Suprapubic skin (tissue), 3 donors: Measurements from ENCODE around the gene SERPINA1.

ENCODE experiments used
- CTCF ChIP-seq, 2 donors: fragments of 200-600 bp in 1 of 2; fragments of 450-650 bp in 1 of 2; sonication (generic) in 1 of 2; IDR thresholded peaks; one replicate each; pipeline ENCODE4 v1.5.1; 2016 to 2019; ENCODE audit warnings: antibody characterized with exemption in 2 of 2, mild to moderate bottlenecking in 1 of 2, moderate library complexity in 1 of 2
- EP300 ChIP-seq: sonication (generic); formaldehyde crosslinking; IDR thresholded peaks from one replicate; pipeline ENCODE4 v1.6.1; 2017; ENCODE audit warnings: antibody characterized with exemption
- POLR2A ChIP-seq, 2 donors: fragments of 450-650 bp; IDR thresholded peaks; one replicate each; pipeline ENCODE4 v1.6.1; 2017; ENCODE audit warnings: antibody characterized with exemption in 2 of 2, mild to moderate bottlenecking in 2 of 2, moderate library complexity in 2 of 2

GRCh38 chr14:94388027-94388383 is 397 bp downstream of the SERPINA1 start:
- TF ChIP-seq CTCF (IDR thresholded peaks at IDR 0.05) (no peak), POLR2A (IDR thresholded peaks at IDR 0.05) (no peak), EP300 (no peak)
